Esophagus (tissue), 2 donors: ENCODE results near the gene ASH1L. TPM values are rescaled to one million over a fixed set of nuclear protein-coding genes. Genes with fewer than 3 reads are reported as not detected.
A peak's percentile ranks its signal among the peaks of the same experiment; 100 is the strongest.
"Not testable (repeated sequence)": the region's sequence is repeated elsewhere in the genome, so short reads cannot be mapped to it uniquely, and the experiment has no call there.

Experiments used
- H3K27ac ChIP-seq, 2 donors: one replicate each; pipeline ENCODE4 v1.5.1; 2013; ENCODE audit warnings: low read depth in 2 of 2, mild to moderate bottlenecking in 2 of 2, inconsistent platforms in 1 of 2, low read length in 1 of 2, moderate library complexity in 1 of 2
- H3K27me3 ChIP-seq, 2 donors: one replicate each; pipeline ENCODE4 v1.6.1; 2013; ENCODE audit warnings: low read length in 2 of 2, control low read depth in 1 of 2, mild to moderate bottlenecking in 1 of 2; ENCODE audit not compliant: insufficient read depth in 2 of 2, control insufficient read depth in 1 of 2
- H3K36me3 ChIP-seq, 2 donors: one replicate each; pipeline ENCODE4 v1.6.1; 2013; ENCODE audit warnings: low read length in 1 of 2; ENCODE audit not compliant: control insufficient read depth in 2 of 2, insufficient read depth in 2 of 2
- H3K4me1 ChIP-seq, 2 donors: one replicate each; pipeline ENCODE4 v1.6.1; 2013; ENCODE audit warnings: low read length in 1 of 2; ENCODE audit not compliant: control insufficient read depth in 2 of 2, insufficient read depth in 2 of 2
- H3K4me3 ChIP-seq, 2 donors: one replicate each; pipeline ENCODE4 v1.5.1; 2013; ENCODE audit warnings: low read length in 2 of 2, mild to moderate bottlenecking in 2 of 2, low read depth in 1 of 2, moderate library complexity in 1 of 2
- H3K9me3 ChIP-seq, 2 donors: one replicate each; pipeline ENCODE4 v1.6.1; 2013; ENCODE audit warnings: mild to moderate bottlenecking in 2 of 2, low read depth in 1 of 2, low read length in 1 of 2, moderate library complexity in 1 of 2; ENCODE audit not compliant: control insufficient read depth in 2 of 2, insufficient read depth in 1 of 2
- WGBS, 2 donors: extraction: QIAGEN DNeasy Blood & Tissue Kit; methylation state at CpG; one replicate each; pipeline ENCODE4 v1.1.7; 2013; 5-methylcytosine and 5-hydroxymethylcytosine counted together
- polyA plus RNA-seq, 2 donors: library from polyadenylated mRNA; stranded (reverse); fragments of 200-250 nt; gene quantifications; one replicate each; pipeline ENCODE4 v1.2.3, GENCODE V29; 2013
- donor health status: healthy with polysubstance abuse.
- donor health status: Bipolar disorder and iron deficiency.

The ASH1L gene
- polyA plus RNA-seq, 2 donors: 5.9 to 7.2 TPM

- H3K27ac ChIP-seq: no peak overlapping the region
- peaks cover 2 to 8% of the 10 kb centered on the region in 2 donors for H3K4me1 ChIP-seq
- H3K27me3 ChIP-seq: no peaks in the 10 kb centered on the region
- WGBS, 2 donors: 63 to 80% methylated on average over 7 of the region's 7 CpGs
- no peak overlapping the region for H3K4me3 ChIP-seq
- H3K36me3 ChIP-seq: no peaks in the 10 kb centered on the region
- no peaks in the 10 kb centered on the region for H3K9me3 ChIP-seq
Measured at GRCh38 chr1:155295942-155296267, 266.7 kb downstream of the ASH1L start.

- Histone ChIP-seq H3K4me1 (peaks cover 2 to 8% of the 10 kb centered on the region in 2 donors), H3K9me3 (no peaks in the 10 kb centered on the region), H3K27me3 (no peaks in the 10 kb centered on the region), H3K27ac (no peak overlapping the region), H3K36me3 (no peaks in the 10 kb centered on the region), H3K4me3 (peak overlapping the region in 1 of 2 donors; percentile 17)
- WGBS, 2 donors: 13 to 21% methylated on average over 47 of the region's 47 CpGs
Measured at GRCh38 chr1:155295183-155295941, 267.2 kb downstream of the ASH1L start.

- Histone ChIP-seq H3K36me3 (no peaks in the 10 kb centered on the region), H3K27me3 (no peaks in the 10 kb centered on the region), H3K4me3 (no peak overlapping the region), H3K27ac (no peak overlapping the region), H3K4me1 (peaks cover 2 to 8% of the 10 kb centered on the region in 2 donors), H3K9me3 (no peaks in the 10 kb centered on the region)
- 37 to 50% methylated on average over 46 of the region's 46 CpGs for WGBS, 2 donors
Measured at GRCh38 chr1:155294520-155295182, 268.0 kb downstream of the ASH1L start.

- Histone ChIP-seq H3K27ac (no peak overlapping the region), H3K36me3 (peaks cover 0 to 2% of the 10 kb centered on the region in 2 donors), H3K27me3 (no peaks in the 10 kb centered on the region), H3K4me3 (no peak overlapping the region), H3K9me3 (no peaks in the 10 kb centered on the region), H3K4me1 (peaks cover 2 to 8% of the 10 kb centered on the region in 2 donors)
- WGBS, 2 donors: 87 to 88% methylated on average over 17 of the region's 17 CpGs
Measured at GRCh38 chr1:155293086-155293749, 269.4 kb downstream of the ASH1L start.

GRCh38 chr1:155291006-155291405 is 271.6 kb downstream of the ASH1L start:
- not testable (repeated sequence) for H3K4me3 ChIP-seq, H3K27me3 ChIP-seq, H3K27ac ChIP-seq, H3K9me3 ChIP-seq, H3K36me3 ChIP-seq, H3K4me1 ChIP-seq
- WGBS, 2 donors: 85 to 88% methylated on average over 10 of the region's 10 CpGs

GRCh38 chr1:155287987-155288543 is 274.5 kb downstream of the ASH1L start:
- Histone ChIP-seq H3K4me3 (no peak overlapping the region), H3K27ac (no peak overlapping the region), H3K9me3 (no peaks in the 10 kb centered on the region), H3K4me1 (no peaks in the 10 kb centered on the region), H3K36me3 (peaks cover 2 to 15% of the 10 kb centered on the region in 2 donors), H3K27me3 (no peaks in the 10 kb centered on the region)
- WGBS, 2 donors: 94 to 95% methylated on average over 21 of the region's 21 CpGs

- H3K27me3 ChIP-seq: no peaks in the 10 kb centered on the region
- H3K9me3 ChIP-seq: no peaks in the 10 kb centered on the region
- 95 to 96% methylated on average over 2 of the region's 2 CpGs for WGBS, 2 donors
- H3K4me3 ChIP-seq: no peak overlapping the region
- H3K36me3 ChIP-seq: peaks cover 2 to 15% of the 10 kb centered on the region in 2 donors
- H3K27ac ChIP-seq: no peak overlapping the region
- no peaks in the 10 kb centered on the region for H3K4me1 ChIP-seq
Measured at GRCh38 chr1:155286544-155286943, 276.1 kb downstream of the ASH1L start.

GRCh38 chr1:155285631-155286044 is 277.0 kb downstream of the ASH1L start:
- Histone ChIP-seq H3K9me3 (no peaks in the 10 kb centered on the region), H3K4me1 (no peaks in the 10 kb centered on the region), H3K36me3 (peaks cover 2 to 15% of the 10 kb centered on the region in 2 donors), H3K27ac (no peak overlapping the region), H3K4me3 (no peak overlapping the region), H3K27me3 (no peaks in the 10 kb centered on the region)
- 89 to 94% methylated on average over 18 of the region's 18 CpGs for WGBS, 2 donors
